Measurements from ENCODE around the gene SLC39A5.

- TF ChIP-seq CTCF (IDR thresholded peaks at IDR 0.05): no peak
- no peak for TF ChIP-seq POLR2A (IDR thresholded peaks at IDR 0.05)
Measured at GRCh38 chr12:56236091-56236490, 6.2 kb downstream of the SLC39A5 start.

Measured in lower leg skin (tissue), 3 donors.